C4-2B (cell line): ENCODE measurements around the gene PGAP2.

Source experiments
- CTCF ChIP-seq: fragments of 450-650 bp; conservative IDR thresholded peaks from 2 replicates; pipeline ENCODE4 v1.5.1; 2017; ENCODE audit warnings: mild to moderate bottlenecking
- ZFX ChIP-seq: fragments of 450-650 bp; IDR thresholded peaks from 2 replicates; pipeline ENCODE4 v1.6.1; 2017

- TF ChIP-seq CTCF (no peak), ZFX (no peak)
Measured at GRCh38 chr11:3833449-3833848, 25.1 kb downstream of the PGAP2 start.
